Measurements from ENCODE around the gene CERT1.

- TF ChIP-seq CTCF (IDR thresholded peaks at IDR 0.05): no peak
- TF ChIP-seq POLR2AphosphoS5 (IDR thresholded peaks at IDR 0.05): no peak
- no peak for TF ChIP-seq EP300 (IDR thresholded peaks at IDR 0.05)
- no peak for TF ChIP-seq POLR2A (IDR thresholded peaks at IDR 0.05)
Observed at GRCh38 chr5:75522542-75522941, 11.1 kb upstream of the CERT1 start.
